ES-I3 (cell line): ENCODE data around the gene CARMIL3.

Experiments
- H3K36me3 ChIP-seq: 2 replicates; pipeline ENCODE4 v1.6.1; 2013; ENCODE audit warnings: mild to moderate bottlenecking, low read length, control low read depth, moderate library complexity; ENCODE audit not compliant: insufficient read depth
- H3K4me1 ChIP-seq: 2 replicates; pipeline ENCODE4 v1.6.1; 2013; ENCODE audit warnings: mild to moderate bottlenecking, control low read depth, low read length; ENCODE audit not compliant: insufficient read depth
- H3K9ac ChIP-seq: 2 replicates; pipeline ENCODE4 v1.6.1; 2013; ENCODE audit warnings: low read depth, mild to moderate bottlenecking, low read length, moderate library complexity
- H3K9me3 ChIP-seq: 2 replicates; pipeline ENCODE4 v1.6.1; 2013; ENCODE audit warnings: mild to moderate bottlenecking, low read length, moderate library complexity; ENCODE audit not compliant: control insufficient read depth, insufficient read depth

CARMIL3 gene

GRCh38 chr14:24063263-24063836, 11.5 kb downstream of the CARMIL3 start:
- no peaks in the 10 kb centered on the region for H3K36me3 ChIP-seq
- H3K9me3 ChIP-seq: no peaks in the 10 kb centered on the region
- 0 out of 2 replicates have a peak, but pooled peaks cover 5% of the 10 kb centered on the region for H3K4me1 ChIP-seq
- no peak overlapping the region for H3K9ac ChIP-seq

DNA sequence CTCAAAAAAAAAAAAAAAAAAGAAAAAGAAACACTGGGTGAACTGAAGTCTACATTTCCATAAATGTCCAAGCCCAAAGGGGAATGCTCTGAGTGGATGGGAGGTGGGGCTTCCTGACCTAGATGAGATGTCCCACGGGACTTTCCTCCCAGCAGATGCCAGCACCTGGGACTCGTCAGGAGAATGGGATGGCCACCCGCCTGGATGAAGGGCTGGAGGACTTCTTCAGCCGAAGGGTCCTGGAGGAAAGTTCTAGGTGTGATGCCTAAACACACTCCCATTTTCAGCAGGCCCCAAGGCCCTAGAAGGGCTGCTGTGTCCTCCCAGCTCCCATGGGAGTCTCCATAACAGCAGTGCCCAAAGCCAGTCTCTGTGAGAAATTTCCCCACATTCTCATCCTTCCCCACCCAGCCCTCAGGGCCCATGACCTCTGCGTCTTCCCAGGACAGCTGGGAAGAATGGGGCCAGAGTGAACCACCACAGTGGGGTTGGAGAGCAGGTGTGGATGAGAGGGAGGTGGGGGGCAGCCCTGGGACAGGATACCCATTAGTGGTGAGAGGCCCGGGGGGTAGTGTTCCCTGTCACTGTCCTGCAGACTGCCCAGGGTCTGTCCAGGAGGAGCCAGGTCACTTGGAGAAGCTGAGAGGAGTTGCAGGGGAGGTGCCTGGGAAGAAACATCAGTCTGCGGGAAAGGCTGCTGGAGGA, 12.4 kb downstream of the CARMIL3 start:
- no peaks in the 10 kb centered on the region for H3K9me3 ChIP-seq
- no peak overlapping the region for H3K9ac ChIP-seq
- no peaks in the 10 kb centered on the region for H3K4me1 ChIP-seq
- H3K36me3 ChIP-seq: no peaks in the 10 kb centered on the region

GRCh38 chr14:24064856-24065255, 13.0 kb downstream of the CARMIL3 start:
- H3K9ac ChIP-seq: no peak overlapping the region
- H3K4me1 ChIP-seq: no peaks in the 10 kb centered on the region
- H3K36me3 ChIP-seq: no peaks in the 10 kb centered on the region
- H3K9me3 ChIP-seq: no peaks in the 10 kb centered on the region

GRCh38 chr14:24065408-24065807, 13.6 kb downstream of the CARMIL3 start:
- Histone ChIP-seq H3K36me3 (no peaks in the 10 kb centered on the region), H3K4me1 (no peaks in the 10 kb centered on the region), H3K9me3 (no peaks in the 10 kb centered on the region), H3K9ac (no peak overlapping the region)

DNA sequence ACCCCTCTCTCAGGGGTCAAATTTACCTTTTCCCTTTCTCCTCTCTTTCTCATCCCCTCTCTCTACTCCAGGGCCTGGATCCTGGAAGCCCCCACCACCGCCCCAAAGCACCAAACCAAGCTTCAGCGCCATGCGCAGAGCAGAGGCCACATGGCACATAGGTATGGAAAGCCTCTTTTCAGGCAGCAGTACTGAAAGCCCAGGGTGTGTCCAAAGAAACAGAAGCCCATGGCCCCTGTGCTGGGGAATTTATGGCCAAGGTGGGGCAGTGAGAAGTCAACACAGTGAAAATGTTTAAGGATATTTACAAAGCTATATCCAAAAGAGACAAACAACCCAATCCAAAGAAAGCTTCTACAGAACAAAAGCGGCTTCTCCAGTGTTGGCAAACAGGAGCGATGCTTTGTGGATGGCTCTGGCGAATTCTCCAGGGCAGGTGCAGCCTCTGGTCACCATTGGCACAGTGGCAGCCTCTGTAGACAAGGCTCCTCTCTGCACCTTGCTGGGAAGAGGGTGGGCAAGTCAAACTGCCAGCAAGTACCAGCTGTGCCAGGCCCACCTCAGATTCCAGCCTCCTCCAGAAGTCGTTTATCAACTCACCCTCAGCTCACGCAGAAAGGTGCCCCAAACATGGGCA, 14.8 kb downstream of the CARMIL3 start:
- Histone ChIP-seq H3K4me1 (no peaks in the 10 kb centered on the region), H3K9me3 (no peaks in the 10 kb centered on the region), H3K9ac (no peak overlapping the region), H3K36me3 (no peaks in the 10 kb centered on the region)

GRCh38 chr14:24067133-24068082, 15.6 kb downstream of the CARMIL3 start:
- H3K36me3 ChIP-seq: no peaks in the 10 kb centered on the region
- no peaks in the 10 kb centered on the region for H3K9me3 ChIP-seq
- H3K4me1 ChIP-seq: no peaks in the 10 kb centered on the region
- no peak overlapping the region for H3K9ac ChIP-seq

GRCh38 chr14:24068711-24069410, 17.1 kb downstream of the CARMIL3 start:
- no peaks in the 10 kb centered on the region for H3K9me3 ChIP-seq
- no peaks in the 10 kb centered on the region for H3K36me3 ChIP-seq

DNA sequence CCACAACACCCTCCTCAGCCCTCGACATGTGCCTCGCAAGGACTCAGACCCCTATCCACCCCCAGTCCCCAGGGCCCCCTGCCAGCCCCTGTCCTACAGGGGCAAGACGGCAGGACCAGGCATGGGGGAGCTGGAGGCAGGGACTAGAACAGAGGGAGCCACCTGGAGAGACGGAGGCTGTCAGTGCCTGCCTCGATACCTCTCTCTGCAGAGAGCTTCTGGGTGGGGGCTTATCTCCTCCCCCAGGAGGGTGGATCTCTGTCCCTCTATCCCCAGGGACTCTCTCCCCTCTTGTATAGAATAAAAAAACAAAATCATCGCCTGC, 17.6 kb downstream of the CARMIL3 start:
- no peak overlapping the region for H3K9ac ChIP-seq

More at GRCh38 chr14:24068711-24069410, 17.1 kb downstream of the CARMIL3 start:
- no peaks in the 10 kb centered on the region for H3K4me1 ChIP-seq
- H3K9ac ChIP-seq: no peak overlapping the region

DNA sequence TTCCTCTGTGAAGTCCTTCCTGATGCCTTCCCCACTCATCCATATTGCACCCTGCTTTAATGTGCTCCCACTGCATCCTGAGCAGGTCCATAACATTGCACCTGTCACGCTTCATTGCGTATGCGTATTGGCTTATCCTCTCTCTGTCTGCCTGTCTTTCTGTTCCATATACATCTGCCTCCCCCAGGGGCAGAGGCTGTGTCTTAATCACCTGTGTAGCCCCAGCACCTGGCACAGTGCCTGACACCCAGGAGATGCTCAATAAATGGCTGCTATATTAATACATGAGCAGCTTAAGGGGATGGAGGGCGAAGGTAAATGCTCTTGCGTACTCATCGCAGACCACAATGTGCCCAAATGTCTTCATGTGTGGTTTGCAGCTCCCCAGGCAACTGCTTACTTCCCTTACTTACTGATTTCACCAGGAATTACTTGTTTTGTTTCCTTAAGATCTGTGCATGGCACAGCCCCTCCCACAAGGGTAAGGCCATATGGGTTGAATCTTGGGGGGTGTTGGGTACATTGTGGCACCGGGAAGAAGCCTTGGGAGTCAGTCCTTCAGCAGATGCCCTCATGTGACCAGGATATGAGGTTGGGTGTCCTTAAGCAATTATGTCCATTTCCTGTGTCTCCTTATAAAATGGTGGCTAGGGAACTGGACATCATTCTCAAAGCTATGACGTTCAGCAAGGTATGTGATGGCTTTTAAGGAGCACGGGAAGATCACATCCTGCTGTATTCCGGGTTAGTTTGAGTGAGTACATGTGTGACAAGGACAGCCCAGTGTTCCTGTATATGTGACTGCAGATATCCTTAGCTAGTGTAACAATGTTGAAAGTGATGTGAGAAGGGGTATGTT, 18.7 kb downstream of the CARMIL3 start:
- Histone ChIP-seq H3K9ac (no peak overlapping the region), H3K9me3 (no peaks in the 10 kb centered on the region), H3K4me1 (no peaks in the 10 kb centered on the region)

More for the DNA sequence above, 17.6 kb downstream of the CARMIL3 start:
- Histone ChIP-seq H3K36me3 (no peaks in the 10 kb centered on the region), H3K4me1 (no peaks in the 10 kb centered on the region), H3K9me3 (no peaks in the 10 kb centered on the region)

GRCh38 chr14:24071144-24071697, 19.4 kb downstream of the CARMIL3 start, which contains the start of gene CPNE6:
Gene CPNE6 (plus strand): TSS chr14:24071562. CDS start chr14:24072937, 1,375 bp downstream.
- Histone ChIP-seq H3K4me1 (no peaks in the 10 kb centered on the region), H3K9me3 (no peaks in the 10 kb centered on the region), H3K36me3 (no peaks in the 10 kb centered on the region), H3K9ac (no peak within 1 kb of the TSS)

More for the DNA sequence above, 18.7 kb downstream of the CARMIL3 start:
- no peaks in the 10 kb centered on the region for H3K36me3 ChIP-seq

DNA sequence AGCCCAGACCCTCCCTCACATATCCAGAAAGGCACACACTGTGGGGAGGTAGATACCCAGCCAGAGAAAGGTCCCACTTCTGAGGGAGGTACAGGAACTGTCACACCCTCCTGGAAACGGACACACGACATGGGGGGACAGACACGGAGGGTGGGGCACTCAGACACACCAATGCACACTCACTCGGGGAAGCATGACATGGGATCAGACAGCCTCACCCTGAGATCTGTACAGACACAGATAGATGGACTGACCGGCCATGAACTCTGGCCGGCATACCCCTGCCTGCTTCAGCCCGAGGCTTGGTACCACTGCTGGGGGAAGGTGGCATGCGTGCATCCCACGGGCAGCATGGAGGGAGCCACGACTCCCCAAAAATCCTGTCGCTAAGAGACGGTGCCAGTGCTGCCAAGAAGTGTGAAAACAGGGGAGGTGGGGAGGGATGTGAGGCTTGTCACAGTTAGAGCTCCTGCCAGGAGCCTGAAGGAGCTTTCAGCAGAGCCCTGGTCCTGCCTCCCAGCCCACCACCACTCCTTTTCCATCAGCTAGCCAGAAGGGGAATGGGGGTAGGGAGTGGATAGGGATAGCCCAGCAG, 20.1 kb downstream of the CARMIL3 start:
- H3K9me3 ChIP-seq: no peaks in the 10 kb centered on the region
- no peaks in the 10 kb centered on the region for H3K36me3 ChIP-seq
- no peaks in the 10 kb centered on the region for H3K4me1 ChIP-seq
- no peak overlapping the region for H3K9ac ChIP-seq

DNA sequence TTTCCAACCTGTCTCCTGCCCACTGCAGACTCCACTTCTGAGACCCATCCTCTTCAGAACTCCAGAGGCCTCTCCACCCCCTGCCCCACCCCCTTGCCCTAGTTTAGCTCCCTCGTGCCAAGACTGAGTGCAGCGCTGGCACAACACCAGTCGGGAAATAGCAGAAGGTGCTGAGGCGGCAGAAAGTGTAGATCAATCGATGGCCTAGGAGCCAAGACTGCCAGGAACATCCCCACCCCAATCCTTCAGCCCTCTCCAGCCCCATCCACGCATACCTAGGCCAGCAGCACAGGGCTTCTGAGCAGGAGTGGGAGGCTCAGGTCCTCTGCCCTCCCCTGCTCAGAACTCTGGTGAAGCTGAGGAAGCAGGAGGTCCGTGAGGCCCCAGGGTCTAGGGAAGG, 20.6 kb downstream of the CARMIL3 start:
- no peaks in the 10 kb centered on the region for H3K9me3 ChIP-seq
- H3K9ac ChIP-seq: no peak overlapping the region
- H3K36me3 ChIP-seq: no peaks in the 10 kb centered on the region
- H3K4me1 ChIP-seq: no peaks in the 10 kb centered on the region
